Activated B cell treated with CpG ODN at 0.5 μM for 24 hours (primary cell): ENCODE results near the gene FILIP1. TPM values are rescaled to one million over a fixed set of nuclear protein-coding genes. Genes with fewer than 3 reads are reported as not detected.

Experiments used
- ATAC-seq: fragments of 200-7000 bp; cut with Tn5 transposase; one replicate; pipeline ENCODE4 v1.10.0; 2021; ENCODE audit warnings: low read depth, mild to moderate bottlenecking, moderate library complexity
- CTCF ChIA-PET: fragments of 350-600 bp; sonication (Branson Sonifier 250); formaldehyde crosslinking; loops from one replicate; lab custom pipeline; 2021; ENCODE audit warnings: antibody characterized with exemption; lab: Charles Lee
- POLR2A ChIA-PET: fragments of 350-600 bp; sonication (Branson Sonifier 250); formaldehyde crosslinking; loops from one replicate; lab custom pipeline; 2021; ENCODE audit warnings: antibody characterized with exemption; lab: Charles Lee
- DNase-seq: peaks from one replicate; pipeline ENCODE4 v3.0.0; 2022
- H3K27ac Mint-ChIP-seq: one replicate; pipeline ENCODE4 v1.8.0; 2020; ENCODE audit warnings: mixed read lengths
- H3K27me3 Mint-ChIP-seq: one replicate; pipeline ENCODE4 v1.8.0; 2021; ENCODE audit warnings: mixed read lengths
- H3K36me3 Mint-ChIP-seq: one replicate; pipeline ENCODE4 v1.8.0; 2021; ENCODE audit warnings: low read depth, mixed read lengths
- H3K4me1 Mint-ChIP-seq: one replicate; pipeline ENCODE4 v1.8.0; 2021; ENCODE audit warnings: mixed read lengths
- H3K4me3 Mint-ChIP-seq: one replicate; pipeline ENCODE4 v1.8.0; 2020; ENCODE audit warnings: mild to moderate bottlenecking, mixed read lengths
- H3K9me3 Mint-ChIP-seq: one replicate; pipeline ENCODE4 v1.8.0; 2020; ENCODE audit warnings: mixed read lengths
- intact Hi-C: fragments of 100-400 bp; cut with micrococcal nuclease; formaldehyde crosslinking; loops from one replicate; pipeline ENCODE4 v1.15.1; 2024
- total RNA-seq: library from RNA; stranded (reverse); gene quantifications from 2 replicates; pipeline ENCODE4 v1.2.3, GENCODE V29; 2022
- TF ChIP-seq, protein P1 (sequence below): fragments of 200-600 bp; IDR thresholded peaks from one replicate; pipeline ENCODE4 v1.8.0; 2022; ENCODE audit warnings: antibody characterized with exemption, mild to moderate bottlenecking

FILIP1 gene
- total RNA-seq, 1 donor from 2014 or later, result not detected

DNA sequence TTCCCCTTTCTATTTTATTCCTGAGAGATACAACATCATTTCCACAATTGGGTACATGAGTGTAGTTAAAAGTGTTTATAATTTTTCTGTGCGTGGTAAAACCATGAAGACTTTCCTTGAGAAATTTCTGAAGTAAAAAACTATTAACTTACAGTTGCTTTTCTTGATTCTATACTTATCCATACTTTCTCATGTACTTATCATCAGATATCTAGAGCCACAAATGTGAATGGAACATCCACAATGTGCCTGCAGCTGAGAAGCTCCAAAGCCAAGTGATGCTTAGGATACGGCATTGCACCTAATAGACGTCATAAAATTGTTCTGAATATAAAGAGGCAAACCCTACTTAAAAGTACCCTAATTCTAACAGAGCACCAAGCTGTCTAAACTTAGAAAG is 2.9 kb downstream of the FILIP1 start:
- no peak overlapping the region for H3K27ac Mint-ChIP-seq
- no peak overlapping the region for H3K4me3 Mint-ChIP-seq
- ATAC-seq, result no peak
- POLR2A ChIA-PET, result no interaction called here
- intact Hi-C loops, result no loop called here
- no peaks in the 10 kb centered on the region for H3K4me1 Mint-ChIP-seq
- peaks cover 24% of the 10 kb centered on the region for H3K27me3 Mint-ChIP-seq
- DNase-seq, result no peak
- TF ChIP-seq, protein P1, sequence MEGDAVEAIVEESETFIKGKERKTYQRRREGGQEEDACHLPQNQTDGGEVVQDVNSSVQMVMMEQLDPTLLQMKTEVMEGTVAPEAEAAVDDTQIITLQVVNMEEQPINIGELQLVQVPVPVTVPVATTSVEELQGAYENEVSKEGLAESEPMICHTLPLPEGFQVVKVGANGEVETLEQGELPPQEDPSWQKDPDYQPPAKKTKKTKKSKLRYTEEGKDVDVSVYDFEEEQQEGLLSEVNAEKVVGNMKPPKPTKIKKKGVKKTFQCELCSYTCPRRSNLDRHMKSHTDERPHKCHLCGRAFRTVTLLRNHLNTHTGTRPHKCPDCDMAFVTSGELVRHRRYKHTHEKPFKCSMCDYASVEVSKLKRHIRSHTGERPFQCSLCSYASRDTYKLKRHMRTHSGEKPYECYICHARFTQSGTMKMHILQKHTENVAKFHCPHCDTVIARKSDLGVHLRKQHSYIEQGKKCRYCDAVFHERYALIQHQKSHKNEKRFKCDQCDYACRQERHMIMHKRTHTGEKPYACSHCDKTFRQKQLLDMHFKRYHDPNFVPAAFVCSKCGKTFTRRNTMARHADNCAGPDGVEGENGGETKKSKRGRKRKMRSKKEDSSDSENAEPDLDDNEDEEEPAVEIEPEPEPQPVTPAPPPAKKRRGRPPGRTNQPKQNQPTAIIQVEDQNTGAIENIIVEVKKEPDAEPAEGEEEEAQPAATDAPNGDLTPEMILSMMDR, result no peak
- H3K36me3 Mint-ChIP-seq, result no peaks in the 10 kb centered on the region
- H3K9me3 Mint-ChIP-seq, result no peaks in the 10 kb centered on the region
- CTCF ChIA-PET, result no interaction called here

DNA sequence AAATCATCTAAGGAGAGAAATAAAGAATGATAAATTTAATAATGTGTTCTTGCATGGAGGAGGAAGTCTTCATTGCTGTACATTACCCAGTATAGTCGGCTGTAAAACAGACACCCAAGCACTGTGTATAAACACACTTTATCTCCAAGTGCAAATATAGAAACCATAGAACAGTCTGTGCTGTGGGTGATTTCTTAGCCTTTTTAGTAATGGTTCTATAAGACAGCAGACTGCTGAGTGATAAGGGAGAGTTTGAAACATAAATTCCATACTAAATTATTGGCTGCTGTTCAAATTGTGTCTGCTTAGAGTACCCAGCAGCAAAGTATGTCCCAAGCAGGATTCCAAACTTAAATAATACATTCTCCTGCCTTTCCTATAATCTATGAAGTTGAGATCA is 4.6 kb downstream of the FILIP1 start:
- no peak for DNase-seq
- H3K27ac Mint-ChIP-seq, result no peak overlapping the region
- H3K9me3 Mint-ChIP-seq, result no peaks in the 10 kb centered on the region
- H3K36me3 Mint-ChIP-seq, result no peaks in the 10 kb centered on the region
- POLR2A ChIA-PET, result no interaction called here
- ATAC-seq, result no peak
- CTCF ChIA-PET, result no interaction called here
- no peaks in the 10 kb centered on the region for H3K4me1 Mint-ChIP-seq
- TF ChIP-seq, protein P1, result no peak
- intact Hi-C loops, result no loop called here
- H3K27me3 Mint-ChIP-seq, result peaks cover 13% of the 10 kb centered on the region
- H3K4me3 Mint-ChIP-seq, result no peak overlapping the region

GRCh38 chr6:75488033-75488432 is 5.6 kb downstream of the FILIP1 start:
- Mint-ChIP-seq H3K36me3 (no peaks in the 10 kb centered on the region), H3K9me3 (no peaks in the 10 kb centered on the region), H3K4me1 (no peaks in the 10 kb centered on the region), H3K27ac (no peak overlapping the region), H3K4me3 (no peak overlapping the region), H3K27me3 (peaks cover 12% of the 10 kb centered on the region)
- DNase-seq (no peak), ATAC-seq (no peak)
- TF ChIP-seq, protein P1, result no peak
- intact Hi-C loops, result no loop called here
- ChIA-PET POLR2A (no interaction called here), CTCF (no interaction called here)

DNA sequence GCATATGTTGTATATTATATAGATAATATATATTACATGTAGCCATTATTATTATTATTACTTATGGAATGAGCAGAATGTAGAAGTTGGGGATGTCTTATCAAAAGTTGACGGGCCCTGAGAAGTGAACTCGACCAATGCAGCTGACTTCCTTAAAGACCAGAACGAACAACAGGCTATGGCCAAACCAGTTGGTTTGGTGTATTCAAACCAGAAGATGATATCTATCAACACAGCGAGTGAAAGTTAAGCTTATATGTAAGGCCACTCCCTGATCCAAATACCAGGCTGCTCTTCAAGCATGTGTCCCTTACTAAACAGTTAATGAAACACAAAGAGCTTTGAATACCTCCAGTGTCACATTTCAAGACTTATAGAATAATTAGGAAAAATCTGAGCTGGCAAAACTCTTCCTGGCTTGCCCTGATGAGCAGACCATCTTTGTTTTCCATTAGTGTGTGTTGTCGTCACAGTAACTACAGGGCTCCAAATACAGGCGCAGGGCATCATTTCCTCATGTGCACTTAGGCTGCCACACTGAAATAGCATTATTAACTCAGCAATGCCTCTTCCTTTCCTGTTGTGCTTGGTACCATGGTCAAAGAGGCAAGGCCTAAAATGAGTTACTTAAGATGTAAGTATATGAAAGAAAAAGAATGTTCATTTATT is 6.6 kb downstream of the FILIP1 start:
- POLR2A ChIA-PET, result no interaction called here

DNA sequence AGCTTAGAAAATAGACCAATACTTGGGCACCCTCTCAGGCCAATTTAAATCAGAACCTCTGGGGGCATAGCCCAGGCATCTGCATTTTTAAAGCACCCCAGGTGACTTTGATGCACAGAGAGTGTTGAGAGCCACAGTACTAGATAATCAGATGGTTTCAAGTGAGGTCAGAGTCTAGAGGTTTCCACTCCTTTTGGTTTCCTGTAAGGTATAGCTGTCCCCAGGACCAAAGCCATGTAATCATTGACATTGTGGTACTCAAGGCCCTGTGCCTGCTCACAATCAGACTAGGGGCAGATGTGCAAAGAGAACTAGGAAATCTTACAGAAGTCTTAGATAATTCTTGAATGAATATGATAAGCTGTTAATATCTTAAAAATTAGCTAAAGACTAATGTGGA is 9.1 kb downstream of the FILIP1 start:
- Mint-ChIP-seq H3K9me3 (no peaks in the 10 kb centered on the region), H3K4me1 (no peaks in the 10 kb centered on the region), H3K27ac (no peak overlapping the region), H3K4me3 (no peak overlapping the region), H3K27me3 (peaks cover 16% of the 10 kb centered on the region), H3K36me3 (no peaks in the 10 kb centered on the region)
- ATAC-seq (no peak), DNase-seq (no peak)
- CTCF ChIA-PET, result no interaction called here
- intact Hi-C loops, result no loop called here
- TF ChIP-seq, protein P1, result no peak
- POLR2A ChIA-PET, result no interaction called here

More for the DNA sequence above, 6.6 kb downstream of the FILIP1 start:
- Mint-ChIP-seq H3K27ac (no peak overlapping the region), H3K4me1 (no peaks in the 10 kb centered on the region), H3K4me3 (no peak overlapping the region), H3K9me3 (no peaks in the 10 kb centered on the region), H3K36me3 (no peaks in the 10 kb centered on the region), H3K27me3 (peaks cover 10% of the 10 kb centered on the region)
- ATAC-seq, result no peak
- TF ChIP-seq, protein P1, result no peak
- CTCF ChIA-PET, result no interaction called here
- no peak for DNase-seq
- intact Hi-C loops, result no loop called here
